ENCODE measurements around the gene TMEM11.

Gene TMEM11

GRCh38 chr17:21184570-21184969 is 29.4 kb downstream of the TMEM11 start:
- no peak for DNase-seq (ENCODE audit: low read depth)
- H3K4me3 ChIP-seq (replicated peaks; ENCODE audit: low read depth, low read length) = no peak overlapping the region
- TF ChIP-seq CTCF (IDR thresholded peaks at IDR 0.05; ENCODE audit: low read length, missing control alignments) = no peak

- no peak for TF ChIP-seq CTCF (IDR thresholded peaks at IDR 0.05; ENCODE audit: low read length, missing control alignments)
- no peak for DNase-seq (ENCODE audit: low read depth)
- H3K4me3 ChIP-seq (replicated peaks; ENCODE audit: low read depth, low read length) = no peak overlapping the region
Measured at GRCh38 chr17:21183468-21183867, 30.5 kb downstream of the TMEM11 start.

GRCh38 chr17:21177854-21178600 is 35.9 kb downstream of the TMEM11 start:
- no peak for TF ChIP-seq CTCF (IDR thresholded peaks at IDR 0.05; ENCODE audit: low read length, missing control alignments)
- DNase-seq (ENCODE audit: low read depth) = no peak
- no peak overlapping the region for H3K4me3 ChIP-seq (replicated peaks; ENCODE audit: low read depth, low read length)

GRCh38 chr17:21177401-21177800 is 36.6 kb downstream of the TMEM11 start:
- DNase-seq (ENCODE audit: low read depth) = no peak
- H3K4me3 ChIP-seq (replicated peaks; ENCODE audit: low read depth, low read length) = no peak overlapping the region
- TF ChIP-seq CTCF (IDR thresholded peaks at IDR 0.05; ENCODE audit: low read length, missing control alignments) = no peak

- TF ChIP-seq CTCF (IDR thresholded peaks at IDR 0.05; ENCODE audit: low read length, missing control alignments) = no peak
- no peak for DNase-seq (ENCODE audit: low read depth)
Measured at GRCh38 chr17:21176773-21177395, 37.1 kb downstream of the TMEM11 start.

GRCh38 chr17:21174713-21175112 is 39.2 kb downstream of the TMEM11 start:
- peak; percentile 23 for DNase-seq (ENCODE audit: low read depth)
- no peak overlapping the region for H3K4me3 ChIP-seq (replicated peaks; ENCODE audit: low read depth, low read length)
- TF ChIP-seq CTCF (IDR thresholded peaks at IDR 0.05; ENCODE audit: low read length, missing control alignments) = no peak

More at GRCh38 chr17:21176773-21177395, 37.1 kb downstream of the TMEM11 start:
- no peak overlapping the region for H3K4me3 ChIP-seq (replicated peaks; ENCODE audit: low read depth, low read length)

Data from fibroblast of pulmonary artery (primary cell).